Stimulated activated CD4-positive, alpha-beta T cell treated with anti-CD3 and anti-CD28 coated beads, Interleukin-4, amount 100 ng/mL, for 4 hours (primary cell): ENCODE results near the gene GNA15.

Experiments
- DNase-seq, 2 experiments: peaks; one replicate each; pipeline ENCODE4 v3.0.0-alpha.2; 2020

Gene GNA15

GRCh38 chr19:3106509-3107141, 29.2 kb upstream of the GNA15 start:
- no peak for DNase-seq

GRCh38 chr19:3107658-3108057, 28.2 kb upstream of the GNA15 start:
- DNase-seq = no peak

GRCh38 chr19:3108775-3109174, 27.1 kb upstream of the GNA15 start:
- peak; percentile 67 to 68 for DNase-seq

- DNase-seq = no peak
Measured at GRCh38 chr19:3109491-3109890, 26.3 kb upstream of the GNA15 start.

GRCh38 chr19:3110126-3110825, 25.6 kb upstream of the GNA15 start:
- no peak for DNase-seq

DNA sequence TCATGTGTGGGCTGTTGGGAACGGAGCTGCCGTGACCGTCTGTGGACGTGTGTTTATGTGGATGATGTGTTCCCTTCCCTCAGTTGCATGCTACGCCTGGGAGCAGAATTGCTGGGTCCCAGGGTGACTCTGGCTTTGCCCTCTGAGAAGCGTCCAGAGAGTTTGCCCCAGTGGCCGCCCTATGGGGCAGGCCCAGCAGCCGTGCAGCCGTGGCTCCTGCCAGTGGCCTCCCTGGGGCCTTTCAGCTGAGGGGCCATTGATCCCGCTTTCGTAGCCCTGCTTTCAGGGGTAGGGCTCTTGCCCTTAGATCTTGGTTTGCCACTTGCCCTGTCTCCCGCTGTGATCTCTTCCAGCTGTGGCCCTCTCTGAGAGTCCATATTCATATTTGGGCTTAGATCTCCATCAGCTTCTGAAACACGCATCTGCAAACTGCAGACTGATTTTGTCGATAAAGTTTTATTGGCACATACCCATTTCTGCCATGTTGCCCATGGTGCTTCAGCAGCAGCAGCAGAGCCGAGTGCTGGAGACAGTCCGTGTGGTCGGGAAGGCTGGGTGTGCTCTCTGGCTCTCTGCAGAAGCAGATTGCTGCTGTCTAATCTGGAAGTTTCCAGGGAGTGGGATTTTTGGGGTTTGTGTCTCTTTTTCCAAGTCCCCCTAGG, 24.1 kb upstream of the GNA15 start:
- no peak for DNase-seq

- no peak for DNase-seq
Measured at GRCh38 chr19:3112375-3113099, 23.3 kb upstream of the GNA15 start.

GRCh38 chr19:3113100-3114017, 22.5 kb upstream of the GNA15 start:
- no peak for DNase-seq

GRCh38 chr19:3114018-3114726, 21.7 kb upstream of the GNA15 start:
- DNase-seq = no peak

DNA sequence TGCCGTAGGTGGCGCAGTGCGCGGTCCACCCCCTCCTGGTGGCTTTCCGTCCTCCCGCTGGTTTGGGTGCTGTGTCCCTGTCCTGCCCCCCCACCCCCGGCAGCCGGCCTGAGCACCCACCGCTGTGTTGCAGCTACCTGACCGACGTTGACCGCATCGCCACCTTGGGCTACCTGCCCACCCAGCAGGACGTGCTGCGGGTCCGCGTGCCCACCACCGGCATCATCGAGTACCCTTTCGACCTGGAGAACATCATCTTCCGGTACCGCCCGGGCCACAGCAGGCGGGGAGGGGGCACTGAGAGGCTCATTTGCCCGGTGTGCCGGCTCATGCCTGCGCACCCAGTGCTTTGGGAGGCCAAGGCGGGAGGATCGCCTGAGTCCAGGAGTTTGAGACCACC, 21.0 kb upstream of the GNA15 start:
- no peak for DNase-seq

- no peak for DNase-seq
Measured at GRCh38 chr19:3115411-3115810, 20.4 kb upstream of the GNA15 start.

GRCh38 chr19:3115916-3116602, 19.8 kb upstream of the GNA15 start:
- no peak for DNase-seq

- DNase-seq = no peak
Measured at GRCh38 chr19:3116621-3117020, 19.2 kb upstream of the GNA15 start.

GRCh38 chr19:3117716-3118115, 18.1 kb upstream of the GNA15 start:
- no peak for DNase-seq

GRCh38 chr19:3118232-3119070, 17.4 kb upstream of the GNA15 start:
- no peak for DNase-seq

- DNase-seq = no peak
Measured at GRCh38 chr19:3119071-3119595, 16.7 kb upstream of the GNA15 start.

DNA sequence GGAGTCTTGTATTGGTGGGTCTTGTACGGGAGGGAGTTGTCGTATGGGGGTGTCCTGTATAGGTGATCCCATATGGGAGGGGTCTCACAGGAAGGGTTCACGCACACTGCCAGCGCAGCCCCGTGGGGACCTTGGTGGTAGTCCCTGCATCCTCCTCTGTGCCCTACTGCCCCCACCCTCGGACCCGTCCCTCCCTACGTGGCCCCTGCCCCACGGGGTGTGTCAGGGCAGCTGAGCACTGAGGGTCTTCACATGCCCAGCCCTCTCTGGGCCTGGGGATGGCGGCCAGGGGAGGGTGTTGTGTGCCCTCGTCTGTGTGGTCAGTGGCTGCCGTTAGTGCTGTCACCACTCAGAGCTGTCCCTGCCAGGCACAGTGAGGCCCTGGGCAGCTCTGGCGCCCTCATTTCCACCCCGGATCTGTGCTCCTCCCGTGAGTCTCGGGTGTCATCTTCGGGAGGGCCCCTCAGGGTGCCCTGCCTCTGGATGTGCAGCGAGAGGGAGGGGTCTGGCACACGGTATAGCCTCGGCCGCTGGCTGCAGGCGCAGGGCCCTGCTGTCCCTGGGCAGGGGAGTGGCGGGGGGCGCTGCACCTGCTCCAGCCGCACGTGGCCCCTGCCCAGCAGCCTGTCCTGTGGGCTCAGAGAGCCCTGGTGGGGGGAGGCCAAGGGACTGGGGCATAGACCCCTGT, 16.0 kb upstream of the GNA15 start:
- DNase-seq = no peak

- DNase-seq = no peak
Measured at GRCh38 chr19:3120611-3121276, 15.1 kb upstream of the GNA15 start.

- DNase-seq = no peak
Measured at GRCh38 chr19:3121396-3121795, 14.4 kb upstream of the GNA15 start.
